Measurements from ENCODE around the gene NFATC2. TPM values are rescaled to one million over a fixed set of nuclear protein-coding genes. Genes with fewer than 3 reads are reported as not detected.

The NFATC2 gene
- polyA plus RNA-seq, 3 donors, result 1.6 to 2.3 (median 1.6) TPM

DNA sequence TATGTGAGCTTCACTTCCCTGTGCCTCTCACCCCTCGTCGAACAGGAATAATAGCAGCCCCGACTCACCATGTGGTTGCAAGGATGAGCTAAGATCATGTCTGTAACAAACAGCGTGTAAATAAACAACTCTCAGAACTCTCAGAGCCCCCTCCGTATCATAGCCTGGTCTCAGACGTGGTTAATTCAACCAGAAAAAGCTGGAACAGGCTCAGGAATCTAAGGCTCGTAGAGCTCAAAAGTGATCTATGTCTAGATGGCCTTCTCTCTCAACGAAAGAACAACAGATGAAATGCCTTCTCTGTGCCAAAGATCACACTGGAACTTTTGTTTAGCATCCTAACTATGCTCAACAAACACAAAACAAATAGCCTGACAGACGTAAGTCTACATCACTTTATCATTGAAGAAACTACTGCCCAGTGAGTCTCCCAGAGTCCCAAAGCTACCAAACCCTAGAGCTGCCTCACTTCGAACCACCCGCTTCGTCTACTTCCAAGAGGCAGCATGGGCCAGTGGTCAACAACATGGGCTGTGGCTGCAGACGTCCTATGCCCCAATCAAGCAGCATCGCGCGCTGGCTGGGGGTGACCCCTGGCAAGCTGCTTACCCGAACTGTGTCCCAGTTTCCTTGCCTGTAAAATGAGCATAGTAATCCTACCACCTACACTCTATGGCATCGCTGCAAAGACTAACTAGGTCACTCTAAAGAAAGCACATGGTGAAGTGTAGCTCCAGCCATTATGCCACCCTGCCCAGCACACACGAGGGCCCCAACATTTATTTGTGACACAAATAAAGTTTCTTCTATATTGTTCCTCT is 35.1 kb downstream of the NFATC2 start:
- peak in 5 of 11 donors; percentile 17 to 57 (median 48) for DNase-seq (ENCODE audit: extremely low read depth in 1 of 11, low read depth in 9 of 11, low spot score in 4 of 11)

- no peak for DNase-seq (ENCODE audit: extremely low read depth in 1 of 11, low read depth in 9 of 11, low spot score in 4 of 11)
Measured at GRCh38 chr20:51506527-51507215, 35.8 kb downstream of the NFATC2 start.

DNA sequence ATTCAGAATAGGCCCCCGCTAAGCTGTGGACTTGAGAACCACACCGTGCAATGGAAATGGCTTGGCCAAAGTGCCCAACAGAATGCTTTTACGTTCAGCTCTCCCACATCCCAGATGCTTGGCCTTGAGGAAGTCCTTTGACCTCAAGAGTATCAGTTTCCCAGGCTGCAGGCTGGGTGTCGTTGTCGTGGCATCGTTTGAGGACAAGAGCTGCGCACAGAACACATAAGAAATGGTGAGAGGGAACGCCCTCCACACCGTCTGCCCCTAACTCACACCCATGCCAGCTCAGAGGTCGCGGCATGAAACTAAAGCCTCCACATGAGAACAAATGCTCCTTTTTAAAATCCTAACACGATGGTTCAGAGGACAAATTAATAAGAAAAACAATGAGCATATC is 37.0 kb downstream of the NFATC2 start:
- no peak for DNase-seq (ENCODE audit: extremely low read depth in 1 of 11, low read depth in 9 of 11, low spot score in 4 of 11)

DNA sequence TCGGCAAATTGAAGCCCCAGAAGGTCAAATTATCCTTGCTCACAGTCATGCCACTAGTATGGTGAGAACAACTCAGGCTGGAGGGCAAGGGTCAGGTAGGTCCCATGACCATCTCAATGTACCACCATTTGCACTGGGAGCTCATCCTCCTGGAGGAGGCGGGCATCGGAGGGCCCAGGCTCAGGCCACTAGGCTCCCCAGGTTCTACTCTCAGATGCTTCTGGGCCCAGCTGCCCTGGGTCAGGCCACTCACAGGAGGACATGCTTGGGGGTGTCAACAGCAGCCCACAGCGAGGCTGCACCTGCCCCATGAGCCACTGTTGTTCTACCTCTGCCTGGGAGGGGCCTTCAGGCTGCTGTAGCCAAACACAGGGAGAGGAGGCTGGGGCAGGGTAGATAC is 39.1 kb downstream of the NFATC2 start:
- no peak for DNase-seq (ENCODE audit: extremely low read depth in 1 of 11, low read depth in 9 of 11, low spot score in 4 of 11)

DNA sequence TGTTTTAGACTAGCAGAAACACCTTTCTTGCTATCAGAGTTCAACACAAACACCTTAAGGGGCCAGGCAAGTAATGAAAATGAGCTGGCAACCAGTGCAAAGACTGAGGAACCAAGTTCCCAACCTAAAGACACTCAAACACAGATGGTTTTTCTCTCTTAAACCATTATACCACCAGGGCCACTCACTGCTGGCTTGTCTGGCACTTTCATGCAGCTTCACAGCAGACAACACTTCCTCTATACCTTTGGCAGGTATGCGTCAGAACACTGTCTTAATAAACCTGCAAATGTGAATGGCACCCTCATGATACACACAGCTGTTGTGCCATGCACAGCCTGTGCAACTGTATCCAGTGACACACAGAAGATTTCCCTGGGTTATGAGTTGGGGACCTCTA is 41.6 kb downstream of the NFATC2 start:
- DNase-seq (ENCODE audit: extremely low read depth in 1 of 11, low read depth in 9 of 11, low spot score in 4 of 11), result no peak

DNA sequence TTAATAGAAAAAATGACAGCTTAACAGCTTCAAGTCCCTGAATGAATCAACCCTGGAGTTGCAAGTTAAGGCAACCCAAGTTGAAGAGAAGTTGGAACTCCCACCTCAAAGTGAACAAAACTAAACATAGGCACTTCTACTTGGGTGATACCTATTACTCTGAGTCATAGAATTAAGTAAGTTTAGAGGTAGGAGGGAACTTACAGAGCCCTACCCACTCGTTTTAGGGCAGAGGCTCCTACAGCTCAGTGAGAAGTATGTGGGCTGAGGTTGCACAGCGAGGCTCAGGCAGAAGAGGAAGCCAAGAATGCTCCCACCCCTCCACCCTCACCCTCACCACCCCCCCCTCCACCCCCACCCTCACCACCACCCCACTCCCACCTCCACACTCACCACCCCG is 42.2 kb downstream of the NFATC2 start:
- DNase-seq (ENCODE audit: extremely low read depth in 1 of 11, low read depth in 9 of 11, low spot score in 4 of 11), result no peak

DNA sequence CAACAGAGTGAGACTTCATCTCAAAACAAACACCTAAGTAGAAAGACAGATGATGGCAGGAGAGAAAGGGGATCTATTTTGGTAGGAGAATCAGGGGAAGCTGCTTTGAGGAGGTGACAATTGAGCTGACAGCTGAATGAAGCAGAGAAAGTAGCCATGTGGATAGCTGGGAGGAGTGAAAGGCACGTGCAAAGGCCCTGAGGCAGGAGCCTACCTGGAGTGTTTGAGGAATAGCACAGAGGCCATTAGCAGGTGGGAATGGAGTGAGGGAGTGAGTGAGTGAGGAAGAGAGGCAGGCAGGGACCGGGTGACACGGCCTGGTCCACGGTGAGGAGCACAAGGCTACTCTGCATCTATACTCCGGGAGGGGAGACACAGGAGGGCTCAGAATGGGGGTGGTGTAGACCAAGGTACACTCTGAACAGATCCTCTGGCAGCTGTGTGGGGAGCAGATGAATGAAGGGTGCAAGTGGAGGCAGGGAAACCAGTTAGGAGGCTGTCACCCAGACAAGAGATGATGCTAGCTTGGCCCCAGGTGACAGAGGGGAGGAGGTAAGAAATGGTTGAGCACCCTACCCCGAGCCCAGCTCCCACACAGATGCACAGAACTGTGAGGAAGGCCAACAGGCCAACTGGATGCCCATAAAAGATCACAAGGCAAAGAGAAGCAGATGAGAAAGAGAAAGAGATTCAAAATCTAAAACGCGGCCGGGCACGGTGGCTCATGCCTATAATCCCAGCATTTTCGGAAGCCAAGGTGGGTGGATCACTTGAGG is 43.6 kb downstream of the NFATC2 start:
- no peak for DNase-seq (ENCODE audit: extremely low read depth in 1 of 11, low read depth in 9 of 11, low spot score in 4 of 11)

- no peak for DNase-seq (ENCODE audit: extremely low read depth in 1 of 11, low read depth in 9 of 11, low spot score in 4 of 11)
Measured at GRCh38 chr20:51497542-51498467, 44.7 kb downstream of the NFATC2 start.

DNA sequence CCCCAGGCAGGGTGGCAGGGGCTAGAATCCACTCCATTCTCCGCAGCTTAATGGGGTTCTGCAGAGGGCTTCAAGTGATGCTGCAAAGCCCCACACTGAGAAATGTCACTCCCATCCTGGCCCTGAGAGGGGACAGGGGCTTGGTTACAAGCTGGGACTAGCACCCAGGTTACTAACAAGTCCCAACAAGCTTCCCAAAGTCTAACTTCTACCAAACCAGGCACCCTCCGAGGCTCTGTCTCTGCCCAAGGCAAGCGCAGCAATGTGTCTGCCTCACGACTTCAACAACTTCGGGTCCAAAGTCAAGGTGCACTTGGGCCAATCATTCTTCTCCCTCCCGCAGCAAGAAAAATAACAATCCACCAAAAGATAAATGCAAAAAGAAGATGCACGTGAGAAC is 45.6 kb downstream of the NFATC2 start:
- no peak for DNase-seq (ENCODE audit: extremely low read depth in 1 of 11, low read depth in 9 of 11, low spot score in 4 of 11)

DNA sequence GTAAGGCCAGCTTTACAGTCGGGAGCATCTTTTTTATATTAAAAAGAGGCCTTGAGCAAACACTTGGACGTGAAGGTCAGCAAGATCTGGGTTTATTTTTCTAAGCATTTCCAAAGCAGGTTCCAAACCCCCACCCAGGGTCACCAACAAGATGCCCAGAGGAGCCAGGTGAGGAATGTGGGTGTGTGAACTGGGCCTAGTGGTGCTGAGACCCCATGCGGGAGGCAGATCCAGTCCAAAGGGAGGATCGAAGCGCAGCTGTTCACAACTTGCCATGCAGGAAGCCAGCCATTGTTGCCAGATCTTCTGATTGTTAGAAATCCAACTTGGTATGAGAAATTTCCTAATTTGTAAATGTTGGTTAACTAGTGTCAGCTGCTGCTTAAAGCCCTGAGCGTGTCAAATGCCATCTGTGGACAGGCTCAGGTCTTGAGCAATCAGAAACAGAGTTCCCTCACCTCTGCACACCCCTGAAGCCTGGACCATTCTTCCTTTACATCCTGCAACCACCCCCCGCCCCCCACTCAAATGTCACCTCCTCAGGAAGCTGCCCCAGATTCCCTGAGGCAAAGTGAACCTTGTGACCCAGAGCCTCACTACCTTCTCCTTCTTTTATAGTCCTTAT is 46.5 kb downstream of the NFATC2 start:
- DNase-seq (ENCODE audit: extremely low read depth in 1 of 11, low read depth in 9 of 11, low spot score in 4 of 11), result no peak

- no peak for DNase-seq (ENCODE audit: extremely low read depth in 1 of 11, low read depth in 9 of 11, low spot score in 4 of 11)
Measured at GRCh38 chr20:51495291-51495690, 47.2 kb downstream of the NFATC2 start.

- no peak for DNase-seq (ENCODE audit: extremely low read depth in 1 of 11, low read depth in 9 of 11, low spot score in 4 of 11)
Measured at GRCh38 chr20:51494241-51495110, 48.0 kb downstream of the NFATC2 start.

DNA sequence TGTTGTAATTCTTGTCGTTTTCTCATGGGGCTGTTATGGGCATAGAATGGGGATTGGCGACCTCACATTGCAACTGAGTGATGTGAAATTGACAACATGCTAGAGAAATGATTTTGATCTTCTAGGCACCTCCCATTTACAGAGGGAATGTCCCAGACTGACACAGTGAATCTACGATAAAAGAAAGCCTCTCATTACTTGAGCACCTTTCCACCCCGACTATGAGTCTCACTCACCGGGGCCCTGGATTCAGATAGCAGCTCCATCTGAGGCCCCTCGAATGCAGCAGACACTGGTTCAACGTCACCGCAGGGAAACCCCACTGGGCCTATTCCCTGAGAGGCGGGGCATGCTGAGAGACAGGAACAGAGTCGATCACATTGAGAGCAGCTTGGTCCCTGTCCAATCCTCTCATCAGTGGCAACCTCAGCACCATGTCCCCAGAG is 49.1 kb downstream of the NFATC2 start:
- no peak for DNase-seq (ENCODE audit: extremely low read depth in 1 of 11, low read depth in 9 of 11, low spot score in 4 of 11)

DNA sequence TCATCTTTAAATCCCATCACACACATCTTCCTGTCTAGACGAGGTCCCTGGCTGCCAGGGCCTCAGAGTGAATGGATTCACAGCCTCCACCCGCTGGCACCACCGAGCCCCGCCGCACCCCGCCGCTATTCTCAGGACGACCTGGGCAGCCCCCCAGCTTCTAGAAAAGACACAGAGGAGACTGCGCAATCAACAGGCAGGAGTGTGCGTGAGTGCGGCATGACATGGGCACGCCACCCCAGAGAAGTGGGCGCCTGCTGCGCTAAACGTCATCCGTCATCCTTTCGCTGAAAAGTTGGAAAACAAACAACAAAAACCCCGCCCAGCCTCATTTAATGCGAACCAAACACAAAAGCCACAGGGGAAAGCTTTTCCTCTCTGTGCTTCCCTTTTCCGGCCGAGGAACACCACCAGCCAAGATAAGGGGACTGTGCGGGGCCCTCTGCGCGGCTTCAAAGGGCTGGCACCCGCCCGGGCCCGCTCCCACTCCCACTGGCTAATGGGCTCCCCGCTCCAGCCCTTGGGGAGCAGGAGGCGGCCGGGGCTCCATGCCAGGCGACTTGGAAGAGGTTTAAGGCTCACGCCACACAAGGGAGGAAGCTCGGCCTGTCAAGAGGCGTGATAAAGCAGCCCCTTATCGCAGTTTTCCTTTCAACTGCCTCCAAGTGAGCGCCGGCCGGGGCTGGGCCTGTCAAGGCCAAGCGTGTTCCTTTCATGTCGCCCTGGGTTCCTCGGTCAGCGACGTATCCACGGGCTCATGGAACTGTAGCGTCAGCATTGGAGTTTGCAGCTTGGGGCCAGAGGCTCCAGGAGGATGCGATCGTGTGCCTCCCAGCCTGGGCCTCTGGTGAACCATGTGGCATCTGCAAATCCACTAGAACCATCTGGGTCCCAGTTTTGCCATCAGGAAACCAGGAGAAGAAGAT is 50.1 kb downstream of the NFATC2 start:
- DNase-seq (ENCODE audit: extremely low read depth in 1 of 11, low read depth in 9 of 11, low spot score in 4 of 11), result peak in 7 of 11 donors; percentile 15 to 62 (median 47)

DNA sequence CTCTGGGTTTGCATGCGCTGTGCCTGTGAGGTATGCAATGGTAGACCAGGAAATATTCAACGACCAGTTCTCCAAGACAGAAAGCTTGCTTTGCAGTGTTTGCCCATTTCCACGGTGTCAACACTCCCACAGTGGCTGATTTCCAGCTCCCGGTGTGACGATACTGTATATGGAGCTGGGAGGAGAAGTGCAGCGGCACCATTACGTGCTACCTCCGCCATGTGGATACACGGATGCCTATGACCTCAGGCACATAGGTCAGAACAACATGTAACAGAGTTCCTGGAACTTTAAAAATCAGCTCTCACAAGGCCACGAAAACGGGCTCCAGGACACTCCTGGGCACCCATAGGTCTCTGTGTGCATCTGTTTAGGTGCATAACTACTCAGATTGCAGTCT is 51.1 kb downstream of the NFATC2 start:
- no peak for DNase-seq (ENCODE audit: extremely low read depth in 1 of 11, low read depth in 9 of 11, low spot score in 4 of 11)

- no peak for DNase-seq (ENCODE audit: extremely low read depth in 1 of 11, low read depth in 9 of 11, low spot score in 4 of 11)
Measured at GRCh38 chr20:51490635-51491034, 51.9 kb downstream of the NFATC2 start.
